A673 (cell line): ENCODE results near the gene CCDC134.

Source experiments
- EZH2 ChIP-seq: fragments of 200-600 bp; sonication (generic); IDR thresholded peaks from 2 replicates; pipeline ENCODE4 v1.6.1; 2017; ENCODE audit warnings: borderline replicate concordance, low read depth, mild to moderate bottlenecking, mixed read lengths, antibody characterized with exemption, low read length; ENCODE audit not compliant: poor library complexity, severe bottlenecking
- TF ChIP-seq, protein P1 (sequence below): fragments of 300-800, 200-600 bp; sonication (generic); conservative IDR thresholded peaks from 2 replicates; pipeline ENCODE4 v1.5.1; 2017; ENCODE audit warnings: low read depth, mild to moderate bottlenecking, antibody characterized with exemption, low read length, moderate library complexity, mixed read lengths

- TF ChIP-seq, protein P1, sequence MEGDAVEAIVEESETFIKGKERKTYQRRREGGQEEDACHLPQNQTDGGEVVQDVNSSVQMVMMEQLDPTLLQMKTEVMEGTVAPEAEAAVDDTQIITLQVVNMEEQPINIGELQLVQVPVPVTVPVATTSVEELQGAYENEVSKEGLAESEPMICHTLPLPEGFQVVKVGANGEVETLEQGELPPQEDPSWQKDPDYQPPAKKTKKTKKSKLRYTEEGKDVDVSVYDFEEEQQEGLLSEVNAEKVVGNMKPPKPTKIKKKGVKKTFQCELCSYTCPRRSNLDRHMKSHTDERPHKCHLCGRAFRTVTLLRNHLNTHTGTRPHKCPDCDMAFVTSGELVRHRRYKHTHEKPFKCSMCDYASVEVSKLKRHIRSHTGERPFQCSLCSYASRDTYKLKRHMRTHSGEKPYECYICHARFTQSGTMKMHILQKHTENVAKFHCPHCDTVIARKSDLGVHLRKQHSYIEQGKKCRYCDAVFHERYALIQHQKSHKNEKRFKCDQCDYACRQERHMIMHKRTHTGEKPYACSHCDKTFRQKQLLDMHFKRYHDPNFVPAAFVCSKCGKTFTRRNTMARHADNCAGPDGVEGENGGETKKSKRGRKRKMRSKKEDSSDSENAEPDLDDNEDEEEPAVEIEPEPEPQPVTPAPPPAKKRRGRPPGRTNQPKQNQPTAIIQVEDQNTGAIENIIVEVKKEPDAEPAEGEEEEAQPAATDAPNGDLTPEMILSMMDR = no peak
- TF ChIP-seq EZH2 = no peak
These were observed 57.4 kb downstream of the CCDC134 start for GRCh38 chr22:41857860-41858199.
